C4-2B (cell line): ENCODE measurements around the gene BST2.

Source experiments
- H3K27ac ChIP-seq: fragments of 450-650 bp; 2 replicates; pipeline ENCODE4 v1.5.1; 2017
- ZFX ChIP-seq: fragments of 450-650 bp; IDR thresholded peaks from 2 replicates; pipeline ENCODE4 v1.6.1; 2017
- TF ChIP-seq, protein P1 (sequence below): fragments of 450-650 bp; conservative IDR thresholded peaks from 2 replicates; pipeline ENCODE4 v1.5.1; 2017; ENCODE audit warnings: mild to moderate bottlenecking

BST2 gene

GRCh38 chr19:17419154-17419620 is 13.8 kb upstream of the BST2 start:
- TF ChIP-seq ZFX, result no peak
- TF ChIP-seq, protein P1, sequence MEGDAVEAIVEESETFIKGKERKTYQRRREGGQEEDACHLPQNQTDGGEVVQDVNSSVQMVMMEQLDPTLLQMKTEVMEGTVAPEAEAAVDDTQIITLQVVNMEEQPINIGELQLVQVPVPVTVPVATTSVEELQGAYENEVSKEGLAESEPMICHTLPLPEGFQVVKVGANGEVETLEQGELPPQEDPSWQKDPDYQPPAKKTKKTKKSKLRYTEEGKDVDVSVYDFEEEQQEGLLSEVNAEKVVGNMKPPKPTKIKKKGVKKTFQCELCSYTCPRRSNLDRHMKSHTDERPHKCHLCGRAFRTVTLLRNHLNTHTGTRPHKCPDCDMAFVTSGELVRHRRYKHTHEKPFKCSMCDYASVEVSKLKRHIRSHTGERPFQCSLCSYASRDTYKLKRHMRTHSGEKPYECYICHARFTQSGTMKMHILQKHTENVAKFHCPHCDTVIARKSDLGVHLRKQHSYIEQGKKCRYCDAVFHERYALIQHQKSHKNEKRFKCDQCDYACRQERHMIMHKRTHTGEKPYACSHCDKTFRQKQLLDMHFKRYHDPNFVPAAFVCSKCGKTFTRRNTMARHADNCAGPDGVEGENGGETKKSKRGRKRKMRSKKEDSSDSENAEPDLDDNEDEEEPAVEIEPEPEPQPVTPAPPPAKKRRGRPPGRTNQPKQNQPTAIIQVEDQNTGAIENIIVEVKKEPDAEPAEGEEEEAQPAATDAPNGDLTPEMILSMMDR, result no peak
- H3K27ac ChIP-seq, result peak overlapping the region; percentile 72

- TF ChIP-seq, protein P1, result no peak
- TF ChIP-seq ZFX, result no peak
These were observed 13.3 kb upstream of the BST2 start for GRCh38 chr19:17418710-17419109.

GRCh38 chr19:17415121-17415520 is 9.7 kb upstream of the BST2 start:
- TF ChIP-seq, protein P1, result no peak
- no peak for TF ChIP-seq ZFX
- H3K27ac ChIP-seq, result no peak overlapping the region

More at GRCh38 chr19:17418710-17419109, 13.3 kb upstream of the BST2 start:
- peak overlapping the region; percentile 72; the same call in 1 of the 2 replicates for H3K27ac ChIP-seq

GRCh38 chr19:17414097-17414496 is 8.7 kb upstream of the BST2 start:
- no peak overlapping the region for H3K27ac ChIP-seq
- TF ChIP-seq ZFX, result no peak
- TF ChIP-seq, protein P1, result no peak

- H3K27ac ChIP-seq, result no peak overlapping the region
- TF ChIP-seq, protein P1, result no peak
- no peak for TF ChIP-seq ZFX
These were observed 6.4 kb upstream of the BST2 start for GRCh38 chr19:17411801-17412200.

DNA sequence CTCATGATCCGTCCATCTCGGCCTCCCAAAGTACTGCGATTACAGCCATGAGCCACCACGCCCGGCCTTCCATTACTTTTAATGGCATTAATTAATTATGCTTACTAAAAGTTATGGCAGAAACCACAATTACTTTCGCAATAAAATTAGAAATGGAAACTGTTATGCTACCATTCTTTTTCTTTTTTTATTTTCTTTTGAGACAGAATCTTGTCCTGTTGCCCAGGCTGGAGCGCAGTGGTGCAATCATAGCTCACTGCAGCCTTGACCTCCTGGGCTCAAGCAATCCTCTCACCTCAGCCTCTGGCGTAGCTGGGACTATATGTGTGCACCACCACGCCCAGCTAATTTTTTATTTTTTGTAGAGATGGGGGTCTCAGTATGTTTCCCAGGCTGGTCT is 4.6 kb upstream of the BST2 start:
- no peak overlapping the region for H3K27ac ChIP-seq
- TF ChIP-seq ZFX, result no peak
- TF ChIP-seq, protein P1, result no peak

DNA sequence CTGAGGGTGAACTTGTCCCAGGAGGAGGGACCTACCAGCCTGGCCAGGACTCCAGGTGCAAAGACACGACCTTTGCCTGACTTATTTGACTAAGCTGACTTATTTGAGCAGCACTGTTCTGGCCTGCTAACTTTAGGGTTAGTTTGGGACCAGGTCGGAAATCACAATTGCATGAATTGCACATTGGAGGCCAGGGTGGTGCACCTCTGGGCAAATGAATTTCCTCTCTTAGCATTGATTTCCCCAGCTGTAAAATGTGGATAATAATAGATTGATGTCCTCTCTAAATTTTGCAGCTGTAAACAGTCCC is 1.4 kb upstream of the BST2 start:
- no peak for TF ChIP-seq ZFX
- TF ChIP-seq, protein P1, result no peak
- no peak overlapping the region for H3K27ac ChIP-seq
